Transverse colon (tissue), 4 donors: Measurements from ENCODE around the gene LMOD2.

ENCODE experiments used
- EP300 ChIP-seq: sonication (generic); formaldehyde crosslinking; IDR thresholded peaks from one replicate; pipeline ENCODE4 v1.6.1; 2017; ENCODE audit warnings: antibody characterized with exemption, low read depth
- POLR2A ChIP-seq: fragments of 450-650 bp; IDR thresholded peaks from one replicate; pipeline ENCODE4 v1.6.1; 2016; ENCODE audit warnings: antibody characterized with exemption, mild to moderate bottlenecking, moderate library complexity
- POLR2AphosphoS5 ChIP-seq, 3 donors: sonication (generic); formaldehyde crosslinking; IDR thresholded peaks; one replicate each; pipeline ENCODE4 v1.6.1; 2016; ENCODE audit warnings: antibody characterized with exemption in 3 of 3
- TF ChIP-seq, protein P1 (sequence below), 5 experiments: fragments of 200-600 bp in 3 of 5; fragments of 450-650 bp in 2 of 5; sonication (generic) in 3 of 5; IDR thresholded peaks; 1 replicate in 2 of 5; 2 replicates in 3 of 5; pipeline ENCODE4 v1.5.1; 2016 to 2017; ENCODE audit warnings: antibody characterized with exemption in 5 of 5, inconsistent platforms in 3 of 5, mild to moderate bottlenecking in 2 of 5, moderate library complexity in 1 of 5

DNA sequence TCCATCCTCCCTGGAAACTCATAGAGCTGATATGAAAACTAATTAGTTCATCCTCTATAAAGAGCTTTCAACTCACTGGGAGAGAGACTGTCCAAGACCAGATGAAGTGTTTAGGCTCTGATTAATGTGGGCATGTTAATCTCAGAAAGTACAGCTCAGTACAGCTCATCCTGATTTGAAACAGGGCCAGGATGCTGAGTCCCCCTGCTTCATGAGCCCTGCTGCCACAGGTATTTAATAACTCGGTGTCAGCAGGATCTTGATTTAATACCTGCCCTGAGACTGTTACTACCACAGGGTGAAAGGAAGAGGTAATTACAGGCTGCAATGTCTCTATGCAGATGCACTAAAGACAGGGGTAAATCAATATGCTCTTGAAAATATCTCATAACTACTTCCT lies 10.8 kb downstream of the LMOD2 start:
- TF ChIP-seq, protein P1, sequence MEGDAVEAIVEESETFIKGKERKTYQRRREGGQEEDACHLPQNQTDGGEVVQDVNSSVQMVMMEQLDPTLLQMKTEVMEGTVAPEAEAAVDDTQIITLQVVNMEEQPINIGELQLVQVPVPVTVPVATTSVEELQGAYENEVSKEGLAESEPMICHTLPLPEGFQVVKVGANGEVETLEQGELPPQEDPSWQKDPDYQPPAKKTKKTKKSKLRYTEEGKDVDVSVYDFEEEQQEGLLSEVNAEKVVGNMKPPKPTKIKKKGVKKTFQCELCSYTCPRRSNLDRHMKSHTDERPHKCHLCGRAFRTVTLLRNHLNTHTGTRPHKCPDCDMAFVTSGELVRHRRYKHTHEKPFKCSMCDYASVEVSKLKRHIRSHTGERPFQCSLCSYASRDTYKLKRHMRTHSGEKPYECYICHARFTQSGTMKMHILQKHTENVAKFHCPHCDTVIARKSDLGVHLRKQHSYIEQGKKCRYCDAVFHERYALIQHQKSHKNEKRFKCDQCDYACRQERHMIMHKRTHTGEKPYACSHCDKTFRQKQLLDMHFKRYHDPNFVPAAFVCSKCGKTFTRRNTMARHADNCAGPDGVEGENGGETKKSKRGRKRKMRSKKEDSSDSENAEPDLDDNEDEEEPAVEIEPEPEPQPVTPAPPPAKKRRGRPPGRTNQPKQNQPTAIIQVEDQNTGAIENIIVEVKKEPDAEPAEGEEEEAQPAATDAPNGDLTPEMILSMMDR (IDR thresholded peaks at IDR 0.05), result no peak
- TF ChIP-seq POLR2AphosphoS5 (IDR thresholded peaks at IDR 0.05) (no peak), EP300 (no peak), POLR2A (no peak)
